Activated T-cell treated with anti-CD3 and anti-CD28 coated beads, Interleukin-2, amount 50 U/mL, for 48 hours (primary cell): Measurements from ENCODE around the gene GPATCH1.
"Not testable (repeated sequence)": the region's sequence is repeated elsewhere in the genome, so short reads cannot be mapped to it uniquely, and the experiment has no call there.

Experiments used
- DNase-seq, 2 experiments: peaks; one replicate each; pipeline ENCODE4 v3.0.0-alpha.2; 2020

The GPATCH1 gene

DNA sequence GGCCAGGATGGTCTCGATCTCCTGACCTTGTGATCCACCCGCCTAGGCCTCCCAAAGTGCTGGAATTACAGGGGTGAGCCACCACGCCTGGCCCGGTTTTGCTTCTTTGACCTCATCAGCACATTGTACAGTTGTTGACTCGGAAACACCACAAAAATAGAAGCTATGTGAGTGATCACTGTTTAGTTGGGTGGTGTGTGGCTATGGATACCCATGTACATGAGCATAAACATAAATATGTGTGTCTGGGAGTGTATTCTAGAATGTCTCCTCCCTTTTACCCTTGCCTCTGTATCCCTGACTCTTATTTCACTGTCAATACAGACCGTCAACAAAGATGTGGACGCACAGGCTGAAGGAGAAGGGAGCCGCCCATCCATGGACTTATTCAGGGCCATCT, 36.5 kb downstream of the GPATCH1 start:
- no peak for DNase-seq

DNA sequence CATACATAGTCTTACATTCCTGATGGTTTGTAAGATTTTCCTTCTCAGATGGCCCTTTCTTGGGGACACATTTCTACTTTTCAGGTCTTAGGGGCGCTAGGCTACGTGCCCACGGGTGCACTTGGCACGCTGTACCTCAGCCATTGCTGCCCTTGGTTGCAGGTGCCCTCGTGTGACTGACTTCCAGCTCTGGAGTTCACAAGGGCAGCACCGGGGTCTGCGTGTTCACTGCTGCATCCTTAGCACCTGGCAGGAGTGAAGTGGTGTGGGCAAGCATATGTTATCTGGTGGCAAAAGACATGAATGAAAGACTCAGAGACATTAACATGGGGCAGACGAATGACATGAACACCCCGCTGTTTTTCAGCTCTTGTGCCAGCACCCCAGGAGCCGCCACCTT, 37.7 kb downstream of the GPATCH1 start:
- DNase-seq, result no peak

DNA sequence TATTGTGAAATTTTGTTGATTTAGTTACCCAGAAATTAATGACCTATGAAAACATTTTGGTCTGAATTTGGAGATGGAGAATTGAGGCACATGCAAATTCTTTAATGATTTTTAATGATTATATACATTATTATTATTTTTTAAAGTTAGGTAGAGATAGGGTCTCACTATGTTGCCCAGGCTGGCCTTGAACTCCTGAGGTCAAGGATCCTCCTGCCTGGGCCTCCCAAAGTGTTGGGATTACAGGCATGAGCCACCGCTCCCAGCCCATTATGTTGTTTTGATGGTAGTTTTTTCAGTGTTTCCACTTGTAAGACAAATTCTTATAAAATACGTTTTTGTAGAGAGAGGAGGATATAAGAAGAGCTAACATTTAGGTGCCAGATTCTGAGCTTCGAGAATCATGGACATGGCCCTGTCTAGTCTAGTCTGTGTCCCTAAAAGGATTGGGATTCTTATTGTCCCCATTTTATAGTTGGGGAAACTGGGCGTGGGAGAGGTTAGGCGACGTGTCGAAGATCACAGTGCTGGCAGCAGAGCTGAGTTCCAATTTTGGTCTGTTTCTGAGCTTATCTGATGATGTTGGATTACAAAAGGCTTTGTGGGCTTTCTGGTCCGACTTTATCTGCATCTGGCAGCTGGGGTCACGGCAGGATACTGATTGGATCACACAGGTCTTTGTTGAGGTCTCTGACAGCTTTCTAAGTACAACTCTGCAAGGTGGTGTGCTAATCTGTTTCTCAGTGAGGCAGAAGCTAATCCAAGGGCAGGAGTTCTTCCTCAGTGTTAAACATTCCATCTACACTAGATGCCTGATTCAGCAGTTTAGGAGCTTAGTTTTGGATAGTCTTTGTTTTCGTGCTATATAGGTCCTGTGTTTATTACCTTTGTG, 43.5 kb downstream of the GPATCH1 start:
- no peak for DNase-seq

DNA sequence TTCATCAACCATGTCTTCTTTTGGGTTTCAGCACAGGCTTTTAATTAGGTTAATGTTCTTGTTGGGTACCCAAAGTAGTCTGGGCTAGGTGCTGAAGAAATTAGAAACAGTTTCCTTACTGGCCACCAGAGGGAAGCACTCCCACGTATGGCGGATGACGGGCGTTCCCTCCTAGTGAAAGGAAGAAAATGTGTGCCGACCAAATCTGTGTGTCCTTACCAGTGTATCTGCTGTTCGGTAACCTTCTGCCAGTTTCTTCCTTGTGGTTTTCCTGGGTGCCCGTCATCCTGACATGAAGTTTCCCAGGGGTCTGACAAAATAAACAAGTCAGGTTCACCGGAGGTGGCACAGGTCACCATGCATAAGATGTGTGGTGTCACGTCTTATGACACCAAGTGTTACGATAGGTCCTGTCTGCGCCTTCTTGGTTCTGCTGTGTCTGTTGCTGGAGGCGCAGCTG, 45.0 kb downstream of the GPATCH1 start:
- DNase-seq, result peak; percentile 59 to 66

DNA sequence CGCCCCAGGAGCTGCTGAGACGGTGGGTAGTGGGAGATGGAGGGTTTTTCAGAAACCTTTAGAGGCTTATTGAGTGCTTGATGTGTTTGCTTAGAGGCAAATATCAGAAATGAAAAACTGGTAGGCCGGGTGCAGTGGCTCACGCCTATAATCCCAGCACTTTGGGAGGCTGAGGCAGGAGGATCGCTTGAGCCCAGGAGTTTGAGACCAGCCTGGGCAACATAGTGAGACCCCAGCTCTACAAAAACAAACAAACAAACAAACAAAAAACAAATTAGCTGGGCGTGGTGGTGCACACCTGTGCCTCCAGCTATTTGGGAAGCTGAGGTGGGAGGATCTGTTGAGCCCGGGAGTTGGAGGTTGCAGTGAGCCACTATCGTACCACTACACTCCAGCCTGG, 45.7 kb downstream of the GPATCH1 start:
- DNase-seq, result not testable (repeated sequence)

DNA sequence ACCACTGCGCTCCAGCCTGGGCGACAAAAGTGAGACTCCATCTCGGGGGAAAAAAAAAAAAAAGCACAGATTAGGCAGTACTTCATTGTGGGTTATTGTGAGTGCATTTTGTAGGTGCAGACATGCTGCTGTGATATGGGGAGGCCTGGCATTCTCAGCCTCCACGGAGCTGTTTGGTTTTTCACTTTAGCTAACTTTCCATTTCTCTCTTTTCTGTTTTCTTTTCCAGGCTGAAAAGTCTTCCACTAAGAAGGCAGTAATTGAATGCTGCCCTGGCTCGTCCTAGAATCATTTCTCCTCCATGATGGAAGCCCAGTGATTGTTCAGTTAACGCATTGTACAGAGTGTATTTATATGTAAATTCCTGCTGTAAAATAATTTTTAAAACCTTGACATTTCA, 48.9 kb downstream of the GPATCH1 start:
- no peak for DNase-seq

DNA sequence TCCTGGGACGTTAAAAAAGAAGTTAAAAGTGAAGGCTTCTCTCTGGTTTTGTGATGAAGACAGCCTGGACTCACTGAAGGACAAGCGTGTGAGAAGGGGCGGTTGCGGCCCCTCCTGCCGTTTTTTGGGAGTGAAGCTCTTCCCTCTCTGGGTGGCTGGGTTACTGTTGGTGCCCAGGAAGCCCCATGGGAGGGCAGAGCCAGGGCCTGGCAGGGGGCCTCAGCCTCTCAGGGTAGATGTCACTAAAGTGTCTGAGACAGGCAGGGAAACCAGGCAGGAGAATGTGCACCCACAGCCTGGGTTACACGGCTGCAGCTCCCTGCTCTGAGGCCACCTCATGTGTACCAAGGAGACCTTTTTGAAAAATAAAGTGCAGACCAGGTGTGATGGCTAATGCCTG, 49.5 kb downstream of the GPATCH1 start:
- no peak for DNase-seq

DNA sequence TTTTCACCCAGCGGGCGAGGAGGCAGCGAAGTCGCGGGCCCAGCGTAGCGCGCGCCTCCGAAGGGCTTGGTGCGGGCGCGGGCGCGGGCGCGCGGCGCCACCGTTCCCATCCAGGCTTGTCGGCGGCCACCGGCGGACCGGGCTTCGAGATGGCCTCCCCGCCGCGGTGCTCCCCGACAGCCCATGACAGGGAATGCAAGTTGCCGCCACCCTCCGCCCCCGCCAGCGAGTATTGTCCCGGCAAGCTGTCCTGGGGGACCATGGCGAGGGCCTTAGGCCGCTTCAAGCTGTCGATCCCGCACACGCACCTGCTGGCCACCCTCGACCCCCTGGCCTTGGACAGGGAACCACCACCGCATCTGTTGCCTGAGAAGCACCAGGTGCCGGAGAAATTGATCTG, 51.0 kb downstream of the GPATCH1 start, which contains the start of gene WDR88:
Gene WDR88 (plus strand): TSS at position 94 of the 400 bp plus-strand sequence. CDS start 56 bp downstream, at position 150.
- no peak for DNase-seq

DNA sequence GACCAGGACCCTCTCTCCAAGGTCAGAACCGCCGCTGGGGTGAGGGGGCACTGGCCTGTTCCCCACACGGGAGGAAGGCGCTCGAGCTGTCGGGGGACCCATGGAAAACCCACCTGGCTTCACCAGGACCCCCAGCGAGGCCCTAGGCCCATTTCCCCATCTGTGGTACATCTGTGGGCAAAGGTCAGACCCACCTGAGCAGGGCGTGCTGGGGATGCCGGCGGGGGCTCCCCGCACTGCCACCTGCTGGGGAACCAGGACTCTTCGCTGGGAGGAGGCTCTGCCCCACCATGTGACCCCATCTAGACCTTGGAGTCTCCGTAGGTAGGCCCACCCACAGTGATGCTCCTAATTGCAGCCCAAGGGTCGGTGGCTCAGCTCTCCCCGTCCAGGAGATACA, 51.4 kb downstream of the GPATCH1 start:
- no peak for DNase-seq

DNA sequence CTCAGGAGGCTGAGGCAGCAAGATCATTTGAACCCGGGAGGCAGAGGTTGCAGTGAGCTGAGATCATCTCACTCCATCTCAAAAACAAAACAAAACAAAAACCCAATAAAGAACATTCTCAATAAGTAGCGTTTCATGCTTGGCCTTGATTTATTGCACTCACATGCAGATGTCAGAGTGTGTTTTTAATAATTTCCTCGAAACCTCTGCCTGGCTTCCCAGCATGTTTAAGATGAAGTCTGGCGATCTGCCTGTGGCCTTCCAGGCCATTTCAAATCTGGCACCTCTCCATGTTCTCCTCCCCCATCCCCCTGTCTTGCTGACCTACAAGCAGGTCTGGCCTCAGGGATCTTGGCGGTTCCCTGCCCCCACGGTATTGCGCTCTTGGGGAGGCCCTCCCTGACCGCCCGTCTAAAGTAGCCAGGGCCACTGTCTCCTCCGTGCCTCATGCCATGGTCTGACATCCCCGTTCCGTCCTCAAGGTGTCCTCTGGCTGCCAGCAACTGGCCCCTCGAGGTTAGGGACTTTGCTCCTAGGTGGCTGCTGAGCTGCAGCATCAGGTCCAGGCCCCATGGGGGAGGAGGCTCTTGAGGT, 52.6 kb downstream of the GPATCH1 start:
- no peak for DNase-seq

DNA sequence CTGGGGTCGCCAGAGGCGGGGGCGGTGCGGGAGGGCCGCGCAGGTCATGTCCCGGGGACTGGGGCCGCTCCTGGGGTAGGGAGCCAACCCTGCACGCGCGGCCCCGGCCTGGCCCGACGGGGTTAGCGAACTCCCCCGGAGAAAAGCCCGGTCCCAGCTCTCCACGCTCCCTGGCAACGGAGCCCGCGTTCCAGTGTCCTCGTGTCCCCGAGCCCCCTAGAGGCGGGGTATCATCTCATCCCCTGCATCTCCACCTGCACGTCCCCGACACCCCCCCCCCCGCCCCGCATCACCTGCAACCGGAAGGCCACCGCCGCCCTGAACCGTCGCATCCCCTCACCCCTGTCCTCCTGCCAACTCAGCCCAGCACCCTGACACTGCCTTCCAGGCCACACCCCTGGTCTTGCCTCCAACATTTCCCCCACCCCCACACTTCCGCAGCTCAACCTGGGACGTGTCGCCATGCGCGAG, 53.6 kb downstream of the GPATCH1 start:
- DNase-seq, result peak; percentile 71 to 79

DNA sequence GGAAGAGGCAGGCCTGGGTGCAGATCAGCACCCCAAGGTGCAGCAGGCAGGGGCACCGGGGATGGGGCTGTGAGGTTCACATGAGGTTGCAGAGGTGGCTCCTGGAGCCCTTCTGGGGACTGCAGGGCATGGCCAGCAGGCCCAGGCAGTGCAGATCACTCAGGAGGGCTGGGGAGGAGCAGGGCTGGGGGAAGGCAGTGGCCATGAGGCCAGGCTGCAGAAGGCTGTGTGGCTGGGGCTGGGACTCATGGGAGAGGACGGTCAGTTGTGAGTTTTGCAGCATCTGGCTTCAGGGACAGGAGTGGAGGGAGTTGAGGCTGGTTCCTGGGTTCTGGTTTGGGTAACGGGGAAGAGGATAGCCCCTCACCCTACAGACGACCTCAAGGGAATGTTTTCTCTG, 58.2 kb downstream of the GPATCH1 start:
- no peak for DNase-seq

DNA sequence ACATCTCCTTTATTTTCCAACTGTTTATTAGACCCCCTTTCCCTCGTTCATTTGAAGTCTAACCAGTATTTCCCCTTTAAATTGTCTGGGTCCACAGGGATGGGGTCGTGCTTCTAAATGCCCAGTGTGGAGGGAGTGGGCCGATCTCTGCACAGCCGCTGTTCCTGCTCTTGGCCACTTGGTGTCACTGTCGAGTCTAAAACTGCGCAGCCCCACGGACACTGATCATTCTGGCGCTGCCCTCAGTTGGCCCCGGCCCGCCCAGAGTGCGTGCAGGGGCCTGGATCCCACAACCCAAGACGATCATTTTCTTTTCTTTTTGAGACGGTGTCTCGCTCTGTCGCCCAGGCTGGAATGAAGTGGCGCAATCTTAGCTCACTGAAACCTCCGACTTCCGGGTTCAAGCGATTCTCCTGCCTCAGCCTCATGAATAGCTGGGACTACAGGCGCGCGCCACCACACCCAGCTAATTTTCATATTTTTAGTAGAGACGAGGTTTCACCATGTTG, 63.0 kb downstream of the GPATCH1 start:
- DNase-seq, result peak; percentile 74 to 81

DNA sequence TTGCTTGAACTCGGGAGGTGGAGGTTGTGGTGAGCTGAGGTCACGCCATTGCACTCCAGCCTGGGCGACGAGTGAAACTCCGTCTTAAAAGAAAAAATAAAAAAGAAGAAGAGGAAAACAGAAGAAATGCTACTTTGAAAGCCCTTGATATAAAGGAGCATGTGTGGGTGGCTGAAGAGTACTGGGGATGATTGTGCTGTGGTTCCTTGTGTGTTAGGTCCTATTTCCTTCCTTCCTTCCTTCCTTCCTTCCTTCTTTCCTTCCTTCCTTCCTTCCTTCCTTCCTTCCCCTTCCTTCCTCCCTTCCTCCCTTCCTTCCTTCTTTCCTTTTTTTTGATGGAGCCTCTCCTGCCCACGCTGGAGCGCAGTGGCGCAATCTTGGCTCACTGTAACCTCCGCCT, 65.2 kb downstream of the GPATCH1 start:
- DNase-seq, result no peak

DNA sequence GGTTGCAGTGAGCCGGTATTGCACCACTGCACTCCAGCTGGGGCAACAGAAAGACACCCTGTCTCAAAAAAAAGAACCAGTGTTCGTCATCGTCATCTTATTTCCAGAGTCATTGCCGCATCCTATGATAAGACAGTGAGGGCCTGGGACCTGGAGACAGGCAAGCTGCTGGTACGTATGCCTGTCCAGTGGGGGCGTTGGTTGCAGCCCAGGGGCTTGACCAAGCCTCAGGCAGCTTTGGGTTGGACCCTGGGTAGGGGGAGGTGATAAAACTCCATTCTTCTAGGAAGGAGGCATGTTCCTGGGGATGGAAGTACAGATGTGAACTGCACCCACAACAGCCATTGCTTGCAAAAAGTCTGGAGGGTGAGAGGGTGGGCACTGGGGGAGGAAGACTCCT, 66.6 kb downstream of the GPATCH1 start:
- no peak for DNase-seq

DNA sequence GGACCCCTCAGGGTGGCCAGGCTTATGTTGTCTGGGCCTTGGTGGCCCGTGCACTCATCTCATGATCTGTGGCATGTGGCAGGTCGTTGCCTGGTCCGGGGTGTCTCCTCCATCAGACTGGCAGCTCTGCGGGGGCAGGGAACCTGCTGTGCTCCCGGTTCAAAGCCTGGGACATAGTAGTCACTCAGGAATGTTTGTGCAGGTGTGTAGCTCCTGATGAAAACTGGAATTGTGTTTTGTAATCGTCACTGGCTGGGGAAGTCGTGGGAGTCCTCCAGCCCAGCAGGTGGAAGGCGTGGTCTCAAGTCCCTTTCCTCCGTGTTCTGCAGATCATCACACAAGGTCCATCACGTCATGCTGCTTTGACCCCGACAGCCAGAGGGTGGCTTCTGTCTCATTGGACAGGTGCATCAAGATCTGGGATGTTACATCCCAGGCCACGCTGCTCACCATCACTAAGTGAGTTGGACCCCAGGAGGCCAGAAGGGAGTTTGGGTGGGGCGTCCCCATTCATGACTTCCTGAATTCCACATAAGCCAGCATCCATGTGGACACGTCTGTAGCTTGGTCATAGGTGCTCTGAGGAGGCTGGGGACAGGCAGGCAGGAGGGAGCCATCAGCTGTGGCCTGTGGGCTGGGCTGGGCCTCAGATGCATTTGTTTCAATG, 70.0 kb downstream of the GPATCH1 start:
- no peak for DNase-seq

DNA sequence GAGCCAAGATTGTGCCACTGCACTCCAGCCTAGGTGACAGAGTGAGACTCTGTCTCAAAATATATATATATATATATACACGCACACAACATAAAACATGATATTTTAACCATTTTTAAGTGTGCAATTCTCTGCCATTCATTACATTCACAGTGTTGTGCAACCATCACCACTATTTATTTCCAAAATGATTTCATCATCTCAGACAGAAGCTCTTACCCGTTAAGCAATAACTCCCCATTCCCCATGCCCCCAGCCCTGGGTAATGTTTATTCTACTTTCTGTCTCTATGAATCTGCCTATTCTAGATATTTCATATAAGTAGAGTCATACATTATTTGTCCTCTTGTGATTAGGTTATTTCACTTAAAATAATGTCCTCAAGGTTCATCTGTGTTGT, 71.2 kb downstream of the GPATCH1 start:
- no peak for DNase-seq

DNA sequence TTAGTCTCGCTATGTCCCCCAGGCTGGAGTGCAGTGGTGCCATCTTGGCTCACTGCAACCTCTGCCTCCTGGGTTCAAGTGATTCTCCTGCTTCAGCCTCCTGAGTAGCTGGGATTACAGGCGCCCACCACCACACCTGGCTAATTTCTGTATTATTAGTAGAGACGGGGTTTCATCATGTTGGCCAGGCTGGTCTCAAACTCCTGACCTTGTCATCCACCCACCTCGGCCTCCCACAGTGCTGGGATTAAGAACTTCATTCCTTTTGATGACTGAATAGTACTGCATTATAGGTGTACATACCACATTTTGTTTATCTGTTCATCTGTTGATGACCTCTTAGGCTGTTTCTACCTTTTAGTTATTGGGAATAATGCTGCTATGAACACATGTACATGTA, 71.6 kb downstream of the GPATCH1 start:
- not testable (repeated sequence) for DNase-seq

DNA sequence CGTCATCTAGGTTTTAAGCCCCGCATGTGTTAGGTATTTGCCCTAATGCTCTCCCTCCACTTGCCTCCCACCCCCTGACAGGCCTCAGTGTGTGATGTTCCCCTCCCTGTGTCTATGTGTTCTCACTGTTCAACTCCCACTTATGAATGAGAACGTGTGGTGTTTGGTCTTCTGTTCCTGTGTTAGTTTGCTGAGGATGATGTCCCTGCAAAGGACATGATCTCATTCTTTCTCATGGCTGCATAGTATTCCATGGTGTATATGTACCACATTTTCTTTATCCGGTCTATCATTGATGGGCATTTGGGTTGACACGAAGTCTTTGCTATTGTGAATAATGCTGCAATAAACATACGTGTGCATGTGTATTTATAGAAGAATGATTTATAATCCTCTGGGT, 73.3 kb downstream of the GPATCH1 start:
- DNase-seq, result not testable (repeated sequence)

DNA sequence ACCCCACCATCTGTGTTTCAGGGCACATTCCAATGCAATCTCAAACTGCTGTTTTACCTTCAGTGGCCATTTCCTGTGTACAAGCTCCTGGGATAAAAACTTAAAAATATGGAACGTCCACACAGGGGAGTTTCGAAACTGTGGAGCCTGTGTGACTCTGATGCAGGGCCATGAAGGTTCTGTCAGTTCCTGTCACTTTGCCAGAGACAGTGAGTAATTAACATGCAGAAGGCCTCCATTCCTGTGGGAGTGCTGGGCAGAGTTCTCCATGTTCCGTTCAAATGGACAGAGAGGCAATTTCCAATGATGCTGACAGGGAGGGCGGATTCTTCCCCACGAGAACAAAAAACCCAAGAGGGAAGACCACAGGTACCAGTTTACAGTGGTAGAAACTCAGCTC, 75.4 kb downstream of the GPATCH1 start:
- DNase-seq, result no peak

DNA sequence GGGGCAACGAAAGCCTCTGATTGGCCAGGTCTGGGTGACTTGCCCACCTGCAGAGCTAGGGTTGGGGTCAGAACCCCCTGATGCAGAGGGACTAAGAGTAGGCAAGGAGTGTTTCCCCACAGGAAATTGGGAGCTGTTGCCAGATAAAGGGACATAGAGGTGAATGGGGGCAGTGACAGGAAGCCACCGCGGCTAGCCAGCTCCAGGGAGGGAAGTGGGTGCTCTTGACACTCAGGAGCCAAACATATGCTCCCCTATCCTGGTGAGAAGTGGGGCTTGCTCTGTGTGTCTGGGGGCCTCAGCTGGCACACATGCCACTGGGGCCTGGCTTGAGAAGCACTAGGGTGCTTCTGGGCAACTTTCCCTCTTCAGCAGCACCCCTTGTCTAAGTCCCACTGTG, 76.9 kb downstream of the GPATCH1 start:
- no peak for DNase-seq

DNA sequence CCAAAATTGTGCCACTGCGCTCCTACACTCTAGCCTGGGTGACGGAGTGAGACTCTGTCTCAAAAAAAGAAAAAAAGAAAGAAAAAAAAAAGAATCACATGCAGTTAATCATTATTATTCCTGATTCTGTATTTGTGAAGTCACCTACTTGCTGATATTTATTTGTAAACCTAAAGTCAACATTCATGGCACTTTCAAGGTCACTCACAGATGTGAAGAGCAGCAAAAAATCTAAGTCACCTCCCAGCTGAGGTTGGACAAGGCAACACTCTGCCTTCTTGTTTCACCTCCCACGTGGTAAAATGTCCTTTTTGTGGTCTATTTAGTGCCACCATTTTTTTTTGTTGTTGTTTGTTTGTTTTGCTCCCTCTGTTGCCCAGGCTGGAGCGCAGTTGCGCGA, 77.4 kb downstream of the GPATCH1 start:
- no peak for DNase-seq

DNA sequence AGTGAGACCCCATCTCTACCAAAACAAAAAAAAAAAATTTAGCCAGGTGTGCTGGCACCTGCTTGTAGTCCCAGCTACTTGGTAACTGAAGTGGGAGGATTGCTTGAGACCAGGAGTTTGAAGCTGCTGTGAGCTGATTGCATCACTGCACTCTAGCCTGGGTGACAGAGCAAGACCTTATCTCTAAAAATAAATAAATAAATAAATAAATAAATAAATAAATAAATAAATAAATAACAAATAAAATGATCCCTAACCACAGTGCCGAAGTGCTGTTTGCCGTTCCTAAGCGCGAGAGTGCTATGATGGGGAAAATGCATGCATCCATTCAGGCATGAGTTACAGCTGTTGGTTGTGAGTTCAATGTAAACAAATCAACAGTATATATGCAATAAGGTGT, 78.2 kb downstream of the GPATCH1 start:
- DNase-seq, result no peak
